ENCODE data around the gene C1QL2. TPM values are rescaled to one million over a fixed set of nuclear protein-coding genes. Genes with fewer than 3 reads are reported as not detected.
A peak's percentile ranks its signal among the peaks of the same experiment; 100 is the strongest.

The C1QL2 gene
- total RNA-seq, 1 donor from 2014 or later, result not detected

GRCh38 chr2:119117408-119117807 lies 41.1 kb downstream of the C1QL2 start:
- no peak overlapping the region for H3K4me3 Mint-ChIP-seq
- H3K9me3 Mint-ChIP-seq, result no peaks in the 10 kb centered on the region
- H3K4me1 Mint-ChIP-seq, result no peaks in the 10 kb centered on the region
- DNase-seq, result no peak
- intact Hi-C loops (cut with micrococcal nuclease), result no loop called here
- H3K27ac Mint-ChIP-seq, result no peak overlapping the region
- H3K27me3 Mint-ChIP-seq, result no peaks in the 10 kb centered on the region
- no peaks in the 10 kb centered on the region for H3K36me3 Mint-ChIP-seq (ENCODE audit: low read depth)

DNA sequence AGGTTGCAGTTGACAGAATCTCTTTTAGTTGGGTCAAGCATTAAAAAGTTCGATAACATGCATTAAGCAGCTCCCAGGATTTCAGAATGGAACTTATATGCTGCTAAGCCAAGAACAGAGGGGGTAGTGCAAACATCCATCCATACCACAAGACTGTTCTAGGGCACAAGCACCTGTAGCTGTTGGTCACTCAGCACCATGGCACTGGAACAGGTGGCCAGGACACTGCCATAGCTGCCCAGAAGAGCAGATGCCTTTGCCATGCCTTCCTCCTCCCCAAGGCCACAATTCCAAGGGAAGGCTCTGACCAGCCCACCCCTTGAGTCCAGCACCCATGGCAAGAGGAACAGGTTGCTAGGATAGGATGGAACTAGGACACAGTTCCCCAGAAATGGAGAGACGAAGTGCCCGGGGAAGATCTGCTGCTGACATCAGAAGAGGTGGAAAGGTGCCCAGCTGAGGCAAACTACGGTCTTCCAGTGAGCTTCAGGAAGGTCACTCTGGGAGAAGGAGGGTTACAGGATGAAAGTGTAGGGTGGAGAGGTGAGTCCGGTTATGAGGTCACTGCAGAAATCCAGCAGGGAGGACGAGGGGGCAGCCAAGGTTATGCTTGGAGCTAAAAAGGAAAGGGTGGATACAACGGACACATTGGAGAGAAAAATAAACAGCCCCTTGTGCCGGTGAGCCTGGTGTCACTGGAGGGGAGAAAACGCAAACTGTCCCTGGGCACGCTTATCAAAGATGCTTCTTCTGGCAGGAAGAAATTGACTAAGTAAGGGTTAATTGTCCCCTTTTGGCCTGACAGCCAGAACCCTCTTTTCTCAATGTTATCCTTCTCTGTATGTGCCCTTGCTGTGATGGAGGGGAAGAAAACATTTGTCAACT lies 41.9 kb downstream of the C1QL2 start:
- H3K36me3 Mint-ChIP-seq (ENCODE audit: low read depth), result no peaks in the 10 kb centered on the region
- intact Hi-C loops (cut with micrococcal nuclease), result no loop called here
- no peaks in the 10 kb centered on the region for H3K27me3 Mint-ChIP-seq
- H3K27ac Mint-ChIP-seq, result no peak overlapping the region
- no peak for DNase-seq
- peaks cover 2% of the 10 kb centered on the region for H3K9me3 Mint-ChIP-seq
- no peaks in the 10 kb centered on the region for H3K4me1 Mint-ChIP-seq
- no peak overlapping the region for H3K4me3 Mint-ChIP-seq

GRCh38 chr2:119114266-119114665 lies 44.3 kb downstream of the C1QL2 start:
- Mint-ChIP-seq H3K36me3 (ENCODE audit: low read depth) (no peaks in the 10 kb centered on the region), H3K27ac (no peak overlapping the region), H3K9me3 (peaks cover 5% of the 10 kb centered on the region), H3K27me3 (no peaks in the 10 kb centered on the region), H3K4me3 (no peak overlapping the region), H3K4me1 (no peaks in the 10 kb centered on the region)
- DNase-seq, result no peak
- intact Hi-C loops (cut with micrococcal nuclease), result no loop called here

GRCh38 chr2:119113489-119113770 lies 45.1 kb downstream of the C1QL2 start:
- DNase-seq, result no peak
- intact Hi-C loops (cut with micrococcal nuclease), result no loop called here
- Mint-ChIP-seq H3K27me3 (no peaks in the 10 kb centered on the region), H3K4me1 (no peaks in the 10 kb centered on the region), H3K27ac (no peak overlapping the region), H3K36me3 (ENCODE audit: low read depth) (no peaks in the 10 kb centered on the region), H3K4me3 (no peak overlapping the region), H3K9me3 (peaks cover 5% of the 10 kb centered on the region)

DNA sequence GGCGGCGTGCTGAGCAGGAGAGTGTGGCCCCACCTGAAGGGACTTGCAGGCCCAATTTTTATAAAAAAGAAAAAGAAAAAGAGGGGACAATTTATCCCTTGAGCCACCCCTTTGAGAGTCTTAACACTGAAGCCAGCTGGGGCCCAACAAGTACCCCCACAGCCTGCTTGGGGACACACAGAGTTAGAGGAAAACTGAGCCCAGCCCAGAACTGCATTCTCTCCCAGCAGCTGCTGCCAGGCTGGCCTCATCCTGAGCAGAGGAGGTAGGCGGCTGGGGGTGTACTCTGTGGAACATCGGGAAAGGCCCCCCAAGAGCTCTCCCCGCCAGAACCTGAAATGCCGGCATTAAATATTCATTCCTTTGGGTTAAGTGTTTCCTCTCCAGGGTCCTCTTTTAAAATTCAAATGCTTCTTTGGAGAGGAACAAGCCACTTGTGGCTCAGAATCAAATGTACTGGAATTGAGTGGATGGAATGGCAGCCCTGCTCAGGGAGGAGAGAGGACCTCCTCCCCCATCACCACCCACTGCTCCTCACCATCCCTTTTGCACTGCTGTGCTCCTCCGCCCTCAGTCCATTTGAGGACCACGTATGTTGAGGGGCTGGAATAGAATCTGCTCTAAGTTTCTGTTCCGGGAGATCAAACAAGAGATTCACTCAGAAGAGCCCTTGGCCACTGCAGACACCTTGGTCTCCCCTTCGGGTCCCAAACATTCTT lies 45.6 kb downstream of the C1QL2 start:
- intact Hi-C loops (cut with micrococcal nuclease), result no loop called here
- H3K4me1 Mint-ChIP-seq, result no peaks in the 10 kb centered on the region
- no peak for DNase-seq
- H3K27ac Mint-ChIP-seq, result no peak overlapping the region
- no peaks in the 10 kb centered on the region for H3K27me3 Mint-ChIP-seq
- no peak overlapping the region for H3K4me3 Mint-ChIP-seq
- H3K36me3 Mint-ChIP-seq (ENCODE audit: low read depth), result no peaks in the 10 kb centered on the region
- H3K9me3 Mint-ChIP-seq, result peaks cover 5% of the 10 kb centered on the region

DNA sequence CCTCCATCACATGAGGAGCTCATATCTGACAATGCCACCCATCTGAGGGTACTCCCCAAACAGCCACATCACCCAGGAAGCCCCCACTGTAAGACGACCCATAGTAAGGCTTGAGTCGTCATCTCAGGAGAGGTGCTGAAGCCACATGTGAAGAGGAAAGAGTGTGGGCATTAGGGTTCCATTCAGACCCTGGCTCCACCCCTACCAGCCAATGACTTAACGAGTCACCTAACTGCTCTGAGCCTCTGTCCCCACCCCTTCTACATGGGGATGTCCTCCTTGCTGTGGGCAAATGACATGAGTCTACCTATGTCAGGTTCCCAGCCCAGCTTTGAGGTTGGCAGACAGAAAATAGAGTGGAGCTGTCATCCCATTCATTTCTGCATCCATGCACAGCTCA lies 46.3 kb downstream of the C1QL2 start:
- Mint-ChIP-seq H3K36me3 (ENCODE audit: low read depth) (no peaks in the 10 kb centered on the region), H3K4me1 (no peaks in the 10 kb centered on the region), H3K9me3 (peaks cover 6% of the 10 kb centered on the region), H3K27ac (no peak overlapping the region), H3K4me3 (no peak overlapping the region), H3K27me3 (no peaks in the 10 kb centered on the region)
- DNase-seq, result no peak
- intact Hi-C loops (cut with micrococcal nuclease), result no loop called here

GRCh38 chr2:119111115-119111975 lies 47.2 kb downstream of the C1QL2 start:
- Mint-ChIP-seq H3K4me1 (no peaks in the 10 kb centered on the region), H3K4me3 (no peak overlapping the region), H3K27ac (no peak overlapping the region), H3K9me3 (peaks cover 11% of the 10 kb centered on the region), H3K27me3 (no peaks in the 10 kb centered on the region), H3K36me3 (ENCODE audit: low read depth) (no peaks in the 10 kb centered on the region)
- DNase-seq, result no peak
- intact Hi-C loops (cut with micrococcal nuclease), result no loop called here

DNA sequence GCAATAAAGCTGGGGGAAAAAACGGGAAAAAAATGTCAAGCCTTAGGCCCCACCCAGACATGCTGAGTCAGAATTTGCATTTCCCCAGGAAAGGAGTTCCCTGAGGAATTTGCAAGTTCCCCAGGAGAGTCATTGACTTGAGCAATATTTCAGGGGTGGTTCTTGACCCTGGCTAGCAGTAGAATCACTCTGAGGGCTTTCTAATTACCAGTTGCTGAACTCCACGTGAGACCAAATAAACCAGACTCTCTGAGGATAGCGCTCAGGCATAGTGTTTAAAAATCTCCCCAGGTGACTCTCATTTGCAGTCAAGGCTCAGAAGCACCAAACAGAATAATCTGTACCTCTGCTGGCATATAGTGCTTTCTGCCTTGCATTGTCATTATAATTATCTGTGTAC lies 48.7 kb downstream of the C1QL2 start:
- Mint-ChIP-seq H3K9me3 (peaks cover 11% of the 10 kb centered on the region), H3K27ac (no peak overlapping the region), H3K4me3 (no peak overlapping the region), H3K27me3 (no peaks in the 10 kb centered on the region), H3K4me1 (no peaks in the 10 kb centered on the region), H3K36me3 (ENCODE audit: low read depth) (no peaks in the 10 kb centered on the region)
- intact Hi-C loops (cut with micrococcal nuclease), result no loop called here
- no peak for DNase-seq

- peaks cover 11% of the 10 kb centered on the region for H3K9me3 Mint-ChIP-seq
- intact Hi-C loops (cut with micrococcal nuclease), result no loop called here
- H3K27ac Mint-ChIP-seq, result no peak overlapping the region
- DNase-seq, result no peak
- no peaks in the 10 kb centered on the region for H3K36me3 Mint-ChIP-seq (ENCODE audit: low read depth)
- H3K27me3 Mint-ChIP-seq, result no peaks in the 10 kb centered on the region
- H3K4me3 Mint-ChIP-seq, result no peak overlapping the region
- no peaks in the 10 kb centered on the region for H3K4me1 Mint-ChIP-seq
Observed at GRCh38 chr2:119108186-119108585, 50.4 kb downstream of the C1QL2 start.

- H3K4me1 Mint-ChIP-seq, result no peaks in the 10 kb centered on the region
- H3K27ac Mint-ChIP-seq, result no peak overlapping the region
- no peaks in the 10 kb centered on the region for H3K36me3 Mint-ChIP-seq (ENCODE audit: low read depth)
- intact Hi-C loops (cut with micrococcal nuclease), result no loop called here
- peaks cover 7% of the 10 kb centered on the region for H3K9me3 Mint-ChIP-seq
- H3K27me3 Mint-ChIP-seq, result no peaks in the 10 kb centered on the region
- DNase-seq, result peak; percentile 83
- no peak overlapping the region for H3K4me3 Mint-ChIP-seq
Observed at GRCh38 chr2:119106301-119106897, 52.2 kb downstream of the C1QL2 start.

Other genes with a start within 250 kb of the C1QL2 start
- gene MARCO, start 216.6 kb downstream of the C1QL2 start, total RNA-seq, result not detected in 2 replicates
- 0.16 and 0.19 TPM in 2 replicates for gene STEAP3, start 65.1 kb upstream of the C1QL2 start, total RNA-seq
- 10.2 and 11.5 TPM in 2 replicates for gene C2orf76, start 208.1 kb upstream of the C1QL2 start, total RNA-seq
- 139 and 145 TPM in 2 replicates for gene DBI, start 208.2 kb upstream of the C1QL2 start, total RNA-seq

Measured in activated CD4-positive, alpha-beta T cell treated with anti-CD3 and anti-CD28 coated beads, Interleukin-2, amount 10 ng/mL, durations not matched to agents 24 days and 14 days (primary cell).